ENCODE measurements around the gene CYP2B6. TPM values are rescaled to one million over a fixed set of nuclear protein-coding genes. Genes with fewer than 3 reads are reported as not detected.

Gene CYP2B6
- polyA plus RNA-seq, result not detected in 2 replicates

GRCh38 chr19:40990972-40991381, at the start of gene CYP2B6:
Gene CYP2B6 (plus strand): TSS chr19:40991282. CDS start chr19:40991306, 24 bp downstream.

Other genes starting within 250 kb of the CYP2B6 start
- gene ACTMAP, start 240.8 kb upstream of the CYP2B6 start, polyA plus RNA-seq, result 1.5 and 1.9 TPM in 2 replicates
- gene SNRPA, start 240.1 kb upstream of the CYP2B6 start, polyA plus RNA-seq, result 14.8 and 28.0 TPM in 2 replicates
- gene MIA, start 215.8 kb upstream of the CYP2B6 start, polyA plus RNA-seq, result not detected in 2 replicates
- 9.9 and 10.0 TPM in 2 replicates for gene RAB4B, start 213.0 kb upstream of the CYP2B6 start, polyA plus RNA-seq
- gene EGLN2, start 192.1 kb upstream of the CYP2B6 start, polyA plus RNA-seq, result 24.5 and 34.4 TPM in 2 replicates
- gene CYP2A6, start 140.8 kb upstream of the CYP2B6 start, polyA plus RNA-seq, result not detected in 2 replicates
- not detected in 2 replicates for gene CYP2A7, start 109.1 kb upstream of the CYP2B6 start, polyA plus RNA-seq
- gene CYP2A13, start 97.2 kb downstream of the CYP2B6 start, polyA plus RNA-seq, result not detected in 2 replicates
- not detected in 2 replicates for gene CYP2F1, start 123.2 kb downstream of the CYP2B6 start, polyA plus RNA-seq
- 0.14 and 0.34 TPM in 2 replicates for gene CYP2S1, start 201.9 kb downstream of the CYP2B6 start, polyA plus RNA-seq
- 2.5 and 3.9 TPM in 2 replicates for gene AXL, start 227.9 kb downstream of the CYP2B6 start, polyA plus RNA-seq

Data from Purkinje cell (primary cell).